ENCODE measurements around the gene HENMT1.

DNA sequence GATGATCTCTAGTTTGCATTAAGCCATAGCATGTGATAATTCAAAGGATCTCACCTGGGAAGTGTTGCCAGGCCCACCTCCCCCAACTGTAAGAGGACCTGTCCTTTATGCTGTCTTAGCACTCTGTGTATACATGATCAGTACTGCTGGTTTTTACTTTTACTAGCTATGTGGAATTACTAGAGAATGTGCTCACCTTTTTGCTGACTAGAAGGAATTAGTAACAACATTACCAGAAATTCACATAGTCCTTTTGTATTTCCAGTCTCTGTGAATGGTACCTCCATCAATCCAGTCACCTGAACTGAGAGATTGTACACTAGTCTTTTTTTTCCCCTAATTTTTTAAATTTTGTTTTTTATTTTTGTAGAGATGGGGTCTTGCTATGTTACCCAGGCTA lies 54.4 kb downstream of the HENMT1 start:
- TF ChIP-seq CTCF (IDR thresholded peaks at IDR 0.05) (no peak), POLR2A (IDR thresholded peaks at IDR 0.05) (no peak)

Measured in vagina (tissue), 2 donors.